CD4-positive, CD25-positive, alpha-beta regulatory T cell (primary cell): ENCODE measurements around the gene ZFP36L1. TPM values are rescaled to one million over a fixed set of nuclear protein-coding genes. Genes with fewer than 3 reads are reported as not detected.

ENCODE experiments used
- ATAC-seq, 2 donors: fragments of 150-1000 bp; cut with Tn5 transposase; one replicate each; pipeline ENCODE4 v1.10.0; 2021; ENCODE audit warnings: low read depth in 2 of 2, moderate number of reproducible peaks in 2 of 2, moderate library complexity in 1 of 2
- DNase-seq, 3 donors: peaks; one replicate each; pipeline versions ENCODE4 v3.0.0 to v3.0.0-alpha.2; 2012 to 2022; ENCODE audit warnings: mixed read lengths in 1 of 3
- H3K27ac ChIP-seq: one replicate; pipeline ENCODE4 v1.7.0; 2013; ENCODE audit warnings: mild to moderate bottlenecking, low read length; ENCODE audit not compliant: insufficient read depth, poor library complexity, severe bottlenecking
- H3K27me3 ChIP-seq: one replicate; pipeline ENCODE4 v1.7.0; 2013; ENCODE audit warnings: low read length; ENCODE audit not compliant: control insufficient read depth, insufficient read depth
- H3K36me3 ChIP-seq: one replicate; pipeline ENCODE4 v1.7.0; 2013; ENCODE audit warnings: mild to moderate bottlenecking, low read length, moderate library complexity; ENCODE audit not compliant: control insufficient read depth, insufficient read depth
- H3K4me1 ChIP-seq: 2 replicates; pipeline ENCODE4 v1.7.0; 2013; ENCODE audit warnings: mild to moderate bottlenecking, low read length; ENCODE audit not compliant: insufficient read depth, control insufficient read depth, poor library complexity, severe bottlenecking
- H3K4me3 ChIP-seq: one replicate; pipeline ENCODE4 v1.7.0; 2013; ENCODE audit warnings: low read depth, mild to moderate bottlenecking, low read length, moderate library complexity
- H3K9me3 ChIP-seq, 2 experiments: 1 replicate in 1 of 2; 2 replicates in 1 of 2; pipeline ENCODE4 v1.7.0; 2013; ENCODE audit warnings: low read length in 2 of 2, mild to moderate bottlenecking in 1 of 2, moderate library complexity in 1 of 2; ENCODE audit not compliant: control insufficient read depth in 2 of 2
- H3K27ac Mint-ChIP-seq, 3 donors: one replicate each; pipeline ENCODE4 v1.8.0; 2020 to 2022; ENCODE audit warnings: mild to moderate bottlenecking in 3 of 3, mixed read lengths in 3 of 3, moderate library complexity in 2 of 3
- H3K27me3 Mint-ChIP-seq: one replicate; pipeline ENCODE4 v1.8.0; 2022; ENCODE audit warnings: mild to moderate bottlenecking, mixed read lengths
- H3K36me3 Mint-ChIP-seq: one replicate; pipeline ENCODE4 v1.8.0; 2020; ENCODE audit warnings: mixed read lengths
- H3K4me1 Mint-ChIP-seq, 4 donors: one replicate each; pipeline ENCODE4 v1.8.0; 2020 to 2022; ENCODE audit warnings: mixed read lengths in 4 of 4, mild to moderate bottlenecking in 1 of 4
- H3K4me3 Mint-ChIP-seq, 4 donors: one replicate each; pipeline ENCODE4 v1.8.0; 2020 to 2022; ENCODE audit warnings: mild to moderate bottlenecking in 4 of 4, mixed read lengths in 4 of 4, moderate library complexity in 3 of 4
- H3K9me3 Mint-ChIP-seq, 7 donors: one replicate each; pipeline ENCODE4 v1.8.0; 2020 to 2022; ENCODE audit warnings: mixed read lengths in 7 of 7, mild to moderate bottlenecking in 3 of 7, moderate library complexity in 2 of 7
- polyA plus RNA-seq, 4 donors: library from polyadenylated mRNA; unstranded; fragments of 300-500 nt; fragmentation: Illumina TruSeq; gene quantifications; one replicate each; pipeline ENCODE4 v1.2.3, GENCODE V29; 2021
- total RNA-seq: library from RNA; stranded (reverse); gene quantifications from one replicate; pipeline ENCODE4 v1.2.3, GENCODE V29; 2022

The ZFP36L1 gene
- total and polyA plus RNA-seq, 5 donors from 2014 or later: 78.5 to 200 (median 114) TPM

DNA sequence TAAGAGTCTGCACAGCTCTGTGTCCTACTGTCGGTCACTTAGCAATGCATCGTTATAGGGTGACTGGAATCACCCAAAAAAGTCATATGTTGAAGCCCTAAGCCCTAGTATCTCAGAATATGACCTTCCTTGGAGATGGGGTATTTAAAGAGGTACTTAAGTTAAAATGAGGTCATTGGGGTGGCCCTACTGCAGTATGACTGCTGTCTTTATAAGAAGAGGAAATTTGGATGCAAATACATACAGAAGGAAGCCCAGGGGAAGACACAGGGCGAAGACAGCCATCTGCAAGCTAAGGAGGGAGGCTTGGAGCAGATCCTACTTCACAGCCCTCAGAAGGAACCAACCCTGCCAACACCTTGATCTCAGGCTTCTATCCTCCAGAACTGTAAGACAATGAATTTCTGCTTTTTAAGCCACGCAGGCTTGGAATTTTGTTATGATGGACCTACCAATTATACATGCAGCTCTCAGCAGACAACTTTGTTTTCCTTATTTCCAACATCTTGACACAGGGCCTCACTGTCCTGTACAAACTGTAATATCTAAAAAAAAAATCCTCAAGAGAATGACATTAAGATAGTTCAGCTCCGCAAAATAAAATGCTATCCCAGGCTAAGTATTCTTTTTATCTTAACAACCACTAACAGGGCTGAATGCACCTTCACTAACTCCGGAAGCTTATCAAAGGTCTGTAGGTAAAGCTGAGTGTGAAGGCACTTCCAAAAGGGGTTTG lies 40.4 kb downstream of the ZFP36L1 start:
- no peaks in the 10 kb centered on the region for H3K27me3 ChIP-seq
- Mint-ChIP-seq H3K9me3 (no peaks in the 10 kb centered on the region), H3K4me1 (peaks cover 4 to 21% (median 10%) of the 10 kb centered on the region in 4 donors), H3K36me3 (no peaks in the 10 kb centered on the region), H3K4me3 (no peak overlapping the region), H3K27ac (no peak overlapping the region), H3K27me3 (no peaks in the 10 kb centered on the region)
- peaks cover 2% of the 10 kb centered on the region for H3K4me1 ChIP-seq
- DNase-seq: no peak
- no peak overlapping the region for H3K4me3 ChIP-seq
- H3K9me3 ChIP-seq: no peaks in the 10 kb centered on the region
- ATAC-seq: no peak
- H3K27ac ChIP-seq: no peak overlapping the region
- no peaks in the 10 kb centered on the region for H3K36me3 ChIP-seq

DNA sequence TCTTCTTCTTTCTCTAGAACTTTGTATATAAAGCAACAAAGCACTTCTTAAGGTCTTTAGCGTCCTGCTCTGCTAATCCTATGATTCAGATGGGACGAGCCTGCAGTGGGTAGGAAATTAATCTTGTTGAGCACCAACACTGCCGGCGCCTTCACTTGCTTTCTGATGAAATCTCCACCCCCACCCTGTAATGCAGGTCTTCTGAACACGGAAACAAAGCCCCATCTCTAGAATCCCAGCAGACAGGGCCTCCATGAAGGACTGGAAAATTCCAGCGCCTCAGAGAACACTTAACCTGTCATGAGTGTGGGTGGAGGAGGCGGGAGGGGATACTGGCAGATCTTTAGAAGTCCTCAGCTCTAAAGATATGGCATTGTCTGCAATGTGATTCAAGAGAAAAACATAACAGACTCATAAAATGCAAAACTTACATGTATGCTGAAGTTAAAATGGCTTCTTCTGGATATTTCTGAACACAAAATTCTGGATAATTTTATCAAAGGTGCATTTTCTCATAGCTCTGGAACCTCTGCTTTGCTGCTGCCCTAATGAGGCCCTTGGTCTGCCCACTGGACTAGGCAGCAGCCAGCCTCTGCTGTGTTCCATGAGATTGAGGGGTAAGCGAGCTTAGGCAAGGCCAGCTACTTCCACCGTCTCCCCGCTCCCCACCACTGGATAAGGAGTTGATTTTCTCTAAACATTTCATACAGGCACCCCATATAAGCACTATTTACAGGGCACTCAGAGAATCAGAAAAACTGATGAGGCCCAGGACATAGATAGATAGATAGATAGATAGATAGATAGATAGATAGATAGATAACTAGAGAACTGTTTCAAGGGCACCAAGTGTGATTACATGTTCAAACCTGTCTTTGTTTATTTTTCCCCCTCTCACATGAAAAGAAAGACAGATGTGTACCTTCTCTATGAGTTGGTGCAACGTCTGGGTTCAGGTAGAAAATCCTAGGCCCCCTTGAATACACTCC lies 43.1 kb downstream of the ZFP36L1 start:
- H3K36me3 Mint-ChIP-seq: no peaks in the 10 kb centered on the region
- Histone ChIP-seq H3K4me1 (no peaks in the 10 kb centered on the region), H3K27me3 (no peaks in the 10 kb centered on the region), H3K36me3 (no peaks in the 10 kb centered on the region), H3K4me3 (no peak overlapping the region), H3K27ac (no peak overlapping the region), H3K9me3 (no peaks in the 10 kb centered on the region)
- no peaks in the 10 kb centered on the region for H3K27me3 Mint-ChIP-seq
- no peak overlapping the region for H3K4me3 Mint-ChIP-seq
- DNase-seq (no peak), ATAC-seq (no peak)
- no peaks in the 10 kb centered on the region for H3K9me3 Mint-ChIP-seq
- H3K27ac Mint-ChIP-seq: no peak overlapping the region
- peaks cover 0 to 9% (median 4%) of the 10 kb centered on the region in 4 donors for H3K4me1 Mint-ChIP-seq

DNA sequence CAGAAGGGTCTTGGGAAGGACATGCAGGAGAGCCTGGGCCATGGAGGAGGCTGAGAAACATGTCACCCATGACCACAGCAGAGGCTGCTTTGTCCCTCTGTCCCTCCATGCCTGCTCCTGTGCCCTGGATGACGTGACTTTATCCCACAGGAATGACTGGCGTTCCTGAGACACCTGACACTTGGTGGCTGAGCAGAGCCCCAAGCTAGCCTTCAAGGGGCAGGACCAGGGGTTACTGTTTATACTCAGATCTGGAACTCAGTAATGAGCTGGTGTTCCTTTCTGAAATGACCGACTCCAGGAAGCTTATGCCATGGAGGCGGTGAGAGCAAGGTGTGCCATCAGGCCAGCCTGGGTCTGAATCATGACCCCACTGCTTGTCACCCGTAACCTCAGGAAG lies 44.2 kb downstream of the ZFP36L1 start:
- Histone ChIP-seq H3K27ac (no peak overlapping the region), H3K4me1 (no peaks in the 10 kb centered on the region), H3K4me3 (no peak overlapping the region), H3K27me3 (no peaks in the 10 kb centered on the region), H3K9me3 (no peaks in the 10 kb centered on the region), H3K36me3 (no peaks in the 10 kb centered on the region)
- peaks cover 0 to 9% (median 5%) of the 10 kb centered on the region in 4 donors for H3K4me1 Mint-ChIP-seq
- no peak overlapping the region for H3K27ac Mint-ChIP-seq
- no peaks in the 10 kb centered on the region for H3K9me3 Mint-ChIP-seq
- no peak overlapping the region for H3K4me3 Mint-ChIP-seq
- DNase-seq (no peak), ATAC-seq (no peak)
- no peaks in the 10 kb centered on the region for H3K36me3 Mint-ChIP-seq
- no peaks in the 10 kb centered on the region for H3K27me3 Mint-ChIP-seq

DNA sequence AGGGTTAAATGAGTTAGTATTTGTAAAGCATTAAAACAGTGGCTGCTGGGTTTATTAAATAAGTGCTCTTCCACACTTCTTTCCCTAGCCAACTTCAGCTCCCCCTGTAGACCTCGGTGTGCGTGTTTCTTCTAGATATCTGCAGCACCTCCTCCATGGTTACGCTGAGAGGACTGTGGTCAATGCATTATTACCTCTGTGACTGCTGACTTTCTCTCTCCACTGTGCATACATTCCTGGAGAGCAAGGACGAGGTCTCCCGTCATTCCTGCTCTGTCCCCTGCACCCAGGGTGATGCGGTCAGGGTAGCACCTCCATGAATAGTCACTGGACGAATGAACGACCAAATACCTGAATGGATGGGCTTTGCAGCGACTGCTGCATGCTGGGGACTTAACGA lies 44.6 kb downstream of the ZFP36L1 start:
- DNase-seq (no peak), ATAC-seq (no peak)
- no peaks in the 10 kb centered on the region for H3K36me3 ChIP-seq
- Mint-ChIP-seq H3K4me1 (peaks cover 0 to 9% (median 5%) of the 10 kb centered on the region in 4 donors), H3K4me3 (no peak overlapping the region), H3K9me3 (no peaks in the 10 kb centered on the region), H3K27ac (peak overlapping the region in 1 of 3 donors; percentile 36), H3K27me3 (no peaks in the 10 kb centered on the region), H3K36me3 (no peaks in the 10 kb centered on the region)
- H3K4me3 ChIP-seq: no peak overlapping the region
- no peaks in the 10 kb centered on the region for H3K27me3 ChIP-seq
- no peaks in the 10 kb centered on the region for H3K9me3 ChIP-seq
- no peaks in the 10 kb centered on the region for H3K4me1 ChIP-seq
- no peak overlapping the region for H3K27ac ChIP-seq

DNA sequence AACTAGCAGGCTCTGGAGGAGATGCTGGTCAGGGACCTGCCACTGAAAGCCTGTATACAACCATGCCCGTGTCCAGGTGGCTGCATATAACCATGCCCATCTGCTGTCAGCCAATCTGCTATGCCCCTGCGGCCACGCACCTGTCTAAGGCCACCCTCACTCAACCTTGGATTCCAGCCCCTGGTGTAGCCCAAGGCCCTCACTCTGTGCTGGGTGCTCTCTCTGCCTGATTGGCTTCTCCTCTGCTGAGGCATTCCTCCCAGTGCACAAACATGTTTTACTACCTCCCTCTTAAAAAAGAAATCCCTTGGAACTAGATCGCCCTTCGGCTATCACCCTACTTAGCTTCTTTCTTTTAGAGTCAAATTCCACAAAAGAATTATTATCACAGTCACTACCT lies 45.5 kb downstream of the ZFP36L1 start:
- ATAC-seq: no peak
- peaks cover 0 to 9% (median 4%) of the 10 kb centered on the region in 4 donors for H3K4me1 Mint-ChIP-seq

DNA sequence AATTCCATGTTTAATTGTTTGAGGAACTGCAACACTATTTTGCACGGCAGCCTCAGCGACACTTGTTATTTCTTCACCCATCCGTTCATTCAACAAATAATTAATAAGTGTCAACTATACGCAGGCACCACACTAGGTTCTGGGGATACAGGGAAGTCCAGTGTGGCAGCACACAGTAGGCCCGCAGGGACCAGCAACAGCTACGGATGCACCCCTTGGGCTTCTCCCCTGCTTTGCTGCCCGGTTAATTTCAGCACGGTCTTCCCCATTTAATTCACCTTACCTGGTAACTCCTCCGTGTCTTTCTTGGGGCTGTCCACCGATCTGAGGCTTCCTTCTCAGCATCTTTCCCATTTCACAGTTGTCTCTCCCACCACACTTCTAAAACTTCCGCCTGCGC lies 48.3 kb downstream of the ZFP36L1 start:
- H3K27me3 Mint-ChIP-seq: no peaks in the 10 kb centered on the region
- no peaks in the 10 kb centered on the region for H3K36me3 ChIP-seq
- H3K4me1 Mint-ChIP-seq: peaks cover 0 to 7% (median 2%) of the 10 kb centered on the region in 4 donors
- ATAC-seq (no peak), DNase-seq (no peak)
- no peak overlapping the region for H3K4me3 ChIP-seq
- H3K9me3 ChIP-seq: no peaks in the 10 kb centered on the region
- no peak overlapping the region for H3K4me3 Mint-ChIP-seq
- H3K27ac ChIP-seq: no peak overlapping the region
- peaks cover 0 to 4% (median 0%) of the 10 kb centered on the region in 7 donors for H3K9me3 Mint-ChIP-seq
- no peaks in the 10 kb centered on the region for H3K4me1 ChIP-seq
- H3K27me3 ChIP-seq: no peaks in the 10 kb centered on the region
- H3K36me3 Mint-ChIP-seq: peaks cover 6% of the 10 kb centered on the region
- peak overlapping the region in 1 of 3 donors; percentile 72 for H3K27ac Mint-ChIP-seq

More for the DNA sequence above, 45.5 kb downstream of the ZFP36L1 start:
- Mint-ChIP-seq H3K27ac (peak overlapping the region in 1 of 3 donors; percentile 59), H3K9me3 (no peaks in the 10 kb centered on the region), H3K27me3 (no peaks in the 10 kb centered on the region), H3K4me3 (no peak overlapping the region), H3K36me3 (no peaks in the 10 kb centered on the region)
- Histone ChIP-seq H3K27me3 (no peaks in the 10 kb centered on the region), H3K36me3 (no peaks in the 10 kb centered on the region), H3K9me3 (no peaks in the 10 kb centered on the region), H3K4me1 (no peaks in the 10 kb centered on the region), H3K27ac (no peak overlapping the region), H3K4me3 (no peak overlapping the region)
- no peak for DNase-seq

DNA sequence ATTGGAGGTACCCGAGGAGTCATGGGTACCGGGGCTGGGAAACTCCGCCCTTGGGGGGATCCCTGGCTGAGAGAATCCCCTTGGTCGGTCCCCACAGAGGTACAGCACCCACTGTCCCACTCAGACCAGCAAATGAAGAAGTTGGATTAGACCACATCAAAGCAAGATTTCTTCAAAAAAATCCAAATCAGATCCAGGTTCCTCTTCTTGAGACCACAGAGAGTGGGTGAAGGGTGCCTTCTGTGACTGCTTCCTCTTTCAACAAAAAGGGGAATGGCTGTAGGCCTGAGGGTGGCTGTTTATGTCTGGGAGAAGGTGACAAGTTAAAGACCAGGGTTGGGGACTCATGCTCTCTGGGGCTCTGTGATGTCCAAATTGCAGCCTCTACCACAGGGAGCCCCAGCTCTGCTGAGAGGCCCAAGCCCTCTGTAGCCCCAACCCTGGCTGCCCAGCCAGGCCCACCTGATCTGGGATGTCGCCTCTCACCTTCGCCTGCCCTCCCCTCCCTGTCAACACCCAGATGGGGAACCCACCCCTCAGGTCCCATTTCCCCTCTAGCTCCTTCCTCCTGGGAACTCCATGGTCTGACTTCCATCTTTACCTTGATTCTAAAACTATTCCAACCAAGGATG lies 50.9 kb downstream of the ZFP36L1 start:
- ATAC-seq (peak; percentile 61 to 63), DNase-seq (no peak)
- Histone ChIP-seq H3K9me3 (no peaks in the 10 kb centered on the region), H3K36me3 (no peaks in the 10 kb centered on the region), H3K27me3 (no peaks in the 10 kb centered on the region), H3K4me3 (no peak overlapping the region), H3K4me1 (no peaks in the 10 kb centered on the region), H3K27ac (no peak overlapping the region)
- no peaks in the 10 kb centered on the region for H3K27me3 Mint-ChIP-seq
- peaks cover 0 to 7% (median 2%) of the 10 kb centered on the region in 4 donors for H3K4me1 Mint-ChIP-seq
- H3K4me3 Mint-ChIP-seq: no peak overlapping the region
- H3K9me3 Mint-ChIP-seq: peaks cover 0 to 4% (median 0%) of the 10 kb centered on the region in 7 donors
- peak overlapping the region in 1 of 3 donors; percentile 74 for H3K27ac Mint-ChIP-seq
- peaks cover 6% of the 10 kb centered on the region for H3K36me3 Mint-ChIP-seq
